ENCODE measurements around the gene COX6B1. TPM values are rescaled to one million over a fixed set of nuclear protein-coding genes. Genes with fewer than 3 reads are reported as not detected.
A peak's percentile ranks its signal among the peaks of the same experiment; 100 is the strongest.
"Not testable (repeated sequence)": the region's sequence is repeated elsewhere in the genome, so short reads cannot be mapped to it uniquely, and the experiment has no call there.

COX6B1 gene
- polyA plus RNA-seq, result 1,000 to 10,000 TPM in 3 of 4 donors, 100 to 1,000 TPM in 1; 326 to 2,391 (median 1,554) TPM
- long read RNA-seq, donor 1, transcript COX6B1-201 (4 exons, 667 nt), result major isoform, 696 of 842 reads
- long read RNA-seq, donor 1, partial matches to known transcripts, result 116 of 842 reads
- long read RNA-seq, donor 1, other reads (novel, unspliced or antisense), result 30 of 842 reads
- long read RNA-seq, donor 2, transcript COX6B1-201 (4 exons, 667 nt), result major isoform, 188 of 207 reads
- long read RNA-seq, donor 2, partial matches to known transcripts, result 19 of 207 reads
- long read RNA-seq, donor 2, other reads (novel, unspliced or antisense), result 0 of 207 reads
- long read RNA-seq, donor 3, transcript COX6B1-201 (4 exons, 667 nt), result major isoform, 274 of 344 reads
- long read RNA-seq, donor 3, partial matches to known transcripts, result 52 of 344 reads
- long read RNA-seq, donor 3, other reads (novel, unspliced or antisense), result 18 of 344 reads
- long read RNA-seq, donor 4, transcript COX6B1-201 (4 exons, 667 nt), result major isoform, 12 of 13 reads
- long read RNA-seq, donor 4, partial matches to known transcripts, result 0 of 13 reads
- long read RNA-seq, donor 4, other reads (novel, unspliced or antisense), result 0 of 13 reads
- long read RNA-seq, donor 5, transcript COX6B1-201 (4 exons, 667 nt), result major isoform, 81 of 99 reads
- long read RNA-seq, donor 5, partial matches to known transcripts, result 18 of 99 reads
- long read RNA-seq, donor 5, other reads (novel, unspliced or antisense), result 0 of 99 reads
- long read RNA-seq, donor 6, transcript COX6B1-201 (4 exons, 667 nt), result major isoform, 315 of 358 reads
- long read RNA-seq, donor 6, partial matches to known transcripts, result 43 of 358 reads
- long read RNA-seq, donor 6, other reads (novel, unspliced or antisense), result 0 of 358 reads
- long read RNA-seq, donor 7, transcript COX6B1-201 (4 exons, 667 nt), result major isoform, 1,426 of 1,697 reads
- long read RNA-seq, donor 7, partial matches to known transcripts, result 209 of 1,697 reads
- long read RNA-seq, donor 7, other reads (novel, unspliced or antisense), result 62 of 1,697 reads
- long read RNA-seq, donor 8, transcript COX6B1-201 (4 exons, 667 nt), result major isoform, 58 of 58 reads
- long read RNA-seq, donor 8, partial matches to known transcripts, result 0 of 58 reads
- long read RNA-seq, donor 8, other reads (novel, unspliced or antisense), result 0 of 58 reads
- long read RNA-seq, donor 9, transcript COX6B1-201 (4 exons, 667 nt), result major isoform, 87 of 96 reads
- long read RNA-seq, donor 9, partial matches to known transcripts, result 8 of 96 reads
- long read RNA-seq, donor 9, other reads (novel, unspliced or antisense), result 0 of 96 reads
- long read RNA-seq, donor 10, transcript COX6B1-201 (4 exons, 667 nt), result major isoform, 325 of 383 reads
- long read RNA-seq, donor 10, partial matches to known transcripts, result 57 of 383 reads
- long read RNA-seq, donor 10, other reads (novel, unspliced or antisense), result 0 of 383 reads

GRCh38 chr19:35648017-35648961 is at the start of gene COX6B1:
TSS of gene COX6B1 (plus strand) at chr19:35648323. CDS start at chr19:35651244, 2,921 bp downstream.
- DNase-seq, result peak; percentile 97 to 100
- 0% methylated on average over 46 of the region's 46 CpGs for WGBS, 3 donors
- Histone ChIP-seq H3K27me3 (ENCODE audit: control insufficient read depth in 3 of 3, insufficient read depth in 3 of 3, low read length in 3 of 3) (no peaks in the 10 kb centered on the region), H3K4me3 (ENCODE audit: low read depth in 1 of 3, low read length in 3 of 3) (peak within 1 kb of the TSS; percentile 80 to 87 (median 86)), H3K27ac (ENCODE audit: low read depth in 1 of 3, low read length in 2 of 3) (peak within 1 kb of the TSS; percentile 77 to 89 (median 87)), H3K36me3 (ENCODE audit: control insufficient read depth in 3 of 3, insufficient read depth in 2 of 3, low read depth in 1 of 3, low read length in 3 of 3) (peaks cover 7 to 30% (median 11%) of the 10 kb centered on the region in 3 donors), H3K4me1 (ENCODE audit: control insufficient read depth in 3 of 3, insufficient read depth in 2 of 3, low read depth in 1 of 3, low read length in 2 of 3) (peaks cover 0 to 25% (median 2%) of the 10 kb centered on the region in 3 donors), H3K9me3 (ENCODE audit: control insufficient read depth in 2 of 2, insufficient read depth in 1 of 2, low read depth in 1 of 2, low read length in 1 of 2) (no peaks in the 10 kb centered on the region)
- peak; percentile 64 for FAIRE-seq

- Histone ChIP-seq H3K27ac (ENCODE audit: low read depth in 1 of 3, low read length in 2 of 3) (no peak overlapping the region), H3K9me3 (ENCODE audit: control insufficient read depth in 2 of 2, insufficient read depth in 1 of 2, low read depth in 1 of 2, low read length in 1 of 2) (no peaks in the 10 kb centered on the region), H3K4me1 (ENCODE audit: control insufficient read depth in 3 of 3, insufficient read depth in 2 of 3, low read depth in 1 of 3, low read length in 2 of 3) (no peaks in the 10 kb centered on the region), H3K36me3 (ENCODE audit: control insufficient read depth in 3 of 3, insufficient read depth in 2 of 3, low read depth in 1 of 3, low read length in 3 of 3) (no peaks in the 10 kb centered on the region), H3K27me3 (ENCODE audit: control insufficient read depth in 3 of 3, insufficient read depth in 3 of 3, low read length in 3 of 3) (peaks cover 0 to 2% (median 0%) of the 10 kb centered on the region in 3 donors), H3K4me3 (ENCODE audit: low read depth in 1 of 3, low read length in 3 of 3) (no peak overlapping the region)
- no peak for DNase-seq
- 79 to 86% (median 86%) methylated on average over 3 of the region's 3 CpGs for WGBS, 3 donors
- FAIRE-seq, result no peak
Observed at GRCh38 chr19:35601971-35602370, 46.2 kb upstream of the COX6B1 start.

- WGBS, 3 donors, result 89 to 91% (median 90%) methylated on average over 4 of the region's 4 CpGs
- FAIRE-seq; H3K4me1 ChIP-seq (ENCODE audit: control insufficient read depth in 3 of 3, insufficient read depth in 2 of 3, low read depth in 1 of 3, low read length in 2 of 3): not testable (repeated sequence)
Observed at GRCh38 chr19:35604436-35604835, 43.7 kb upstream of the COX6B1 start.

GRCh38 chr19:35607170-35607569 is 41.0 kb upstream of the COX6B1 start:
- not testable (repeated sequence) for H3K27ac ChIP-seq (ENCODE audit: low read depth in 1 of 3, low read length in 2 of 3); H3K36me3 ChIP-seq (ENCODE audit: control insufficient read depth in 3 of 3, insufficient read depth in 2 of 3, low read depth in 1 of 3, low read length in 3 of 3); DNase-seq; H3K9me3 ChIP-seq (ENCODE audit: control insufficient read depth in 2 of 2, insufficient read depth in 1 of 2, low read depth in 1 of 2, low read length in 1 of 2); H3K4me1 ChIP-seq (ENCODE audit: control insufficient read depth in 3 of 3, insufficient read depth in 2 of 3, low read depth in 1 of 3, low read length in 2 of 3); H3K27me3 ChIP-seq (ENCODE audit: control insufficient read depth in 3 of 3, insufficient read depth in 3 of 3, low read length in 3 of 3); H3K4me3 ChIP-seq (ENCODE audit: low read depth in 1 of 3, low read length in 3 of 3); FAIRE-seq
- 84 to 88% (median 86%) methylated on average over 8 of the region's 8 CpGs for WGBS, 3 donors

More at GRCh38 chr19:35604436-35604835, 43.7 kb upstream of the COX6B1 start:
- not testable (repeated sequence) for H3K9me3 ChIP-seq (ENCODE audit: control insufficient read depth in 2 of 2, insufficient read depth in 1 of 2, low read depth in 1 of 2, low read length in 1 of 2); DNase-seq; H3K36me3 ChIP-seq (ENCODE audit: control insufficient read depth in 3 of 3, insufficient read depth in 2 of 3, low read depth in 1 of 3, low read length in 3 of 3); H3K27me3 ChIP-seq (ENCODE audit: control insufficient read depth in 3 of 3, insufficient read depth in 3 of 3, low read length in 3 of 3); H3K4me3 ChIP-seq (ENCODE audit: low read depth in 1 of 3, low read length in 3 of 3); H3K27ac ChIP-seq (ENCODE audit: low read depth in 1 of 3, low read length in 2 of 3)

GRCh38 chr19:35607661-35608060 is 40.5 kb upstream of the COX6B1 start:
- Histone ChIP-seq H3K4me3 (ENCODE audit: low read depth in 1 of 3, low read length in 3 of 3) (no peak overlapping the region), H3K9me3 (ENCODE audit: control insufficient read depth in 2 of 2, insufficient read depth in 1 of 2, low read depth in 1 of 2, low read length in 1 of 2) (peaks cover 0 to 9% of the 10 kb centered on the region in 2 donors), H3K27ac (ENCODE audit: low read depth in 1 of 3, low read length in 2 of 3) (no peak overlapping the region), H3K4me1 (ENCODE audit: control insufficient read depth in 3 of 3, insufficient read depth in 2 of 3, low read depth in 1 of 3, low read length in 2 of 3) (peaks cover 0 to 4% (median 0%) of the 10 kb centered on the region in 3 donors), H3K36me3 (ENCODE audit: control insufficient read depth in 3 of 3, insufficient read depth in 2 of 3, low read depth in 1 of 3, low read length in 3 of 3) (no peaks in the 10 kb centered on the region), H3K27me3 (ENCODE audit: control insufficient read depth in 3 of 3, insufficient read depth in 3 of 3, low read length in 3 of 3) (peaks cover 0 to 4% (median 0%) of the 10 kb centered on the region in 3 donors)
- FAIRE-seq (no peak), DNase-seq (no peak)
- 74 to 85% (median 83%) methylated on average over 3 of the region's 3 CpGs for WGBS, 3 donors

GRCh38 chr19:35608251-35608650 is 39.9 kb upstream of the COX6B1 start:
- peaks cover 0 to 4% (median 0%) of the 10 kb centered on the region in 3 donors for H3K27me3 ChIP-seq (ENCODE audit: control insufficient read depth in 3 of 3, insufficient read depth in 3 of 3, low read length in 3 of 3)
- H3K9me3 ChIP-seq (ENCODE audit: control insufficient read depth in 2 of 2, insufficient read depth in 1 of 2, low read depth in 1 of 2, low read length in 1 of 2), result peaks cover 0 to 9% of the 10 kb centered on the region in 2 donors
- peaks cover 0 to 7% (median 0%) of the 10 kb centered on the region in 3 donors for H3K4me1 ChIP-seq (ENCODE audit: control insufficient read depth in 3 of 3, insufficient read depth in 2 of 3, low read depth in 1 of 3, low read length in 2 of 3)
- no peak overlapping the region for H3K4me3 ChIP-seq (ENCODE audit: low read depth in 1 of 3, low read length in 3 of 3)
- no peaks in the 10 kb centered on the region for H3K36me3 ChIP-seq (ENCODE audit: control insufficient read depth in 3 of 3, insufficient read depth in 2 of 3, low read depth in 1 of 3, low read length in 3 of 3)
- no peak overlapping the region for H3K27ac ChIP-seq (ENCODE audit: low read depth in 1 of 3, low read length in 2 of 3)
- no peak for FAIRE-seq
- WGBS, 3 donors, result 69 to 73% (median 72%) methylated on average over 2 of the region's 2 CpGs
- no peak for DNase-seq

- 54 to 77% (median 66%) methylated on average over 6 of the region's 6 CpGs for WGBS, 3 donors
- Histone ChIP-seq H3K9me3 (ENCODE audit: control insufficient read depth in 2 of 2, insufficient read depth in 1 of 2, low read depth in 1 of 2, low read length in 1 of 2) (peaks cover 0 to 9% of the 10 kb centered on the region in 2 donors), H3K27ac (ENCODE audit: low read depth in 1 of 3, low read length in 2 of 3) (no peak overlapping the region), H3K27me3 (ENCODE audit: control insufficient read depth in 3 of 3, insufficient read depth in 3 of 3, low read length in 3 of 3) (peaks cover 0 to 4% (median 0%) of the 10 kb centered on the region in 3 donors), H3K4me3 (ENCODE audit: low read depth in 1 of 3, low read length in 3 of 3) (no peak overlapping the region), H3K36me3 (ENCODE audit: control insufficient read depth in 3 of 3, insufficient read depth in 2 of 3, low read depth in 1 of 3, low read length in 3 of 3) (peaks cover 0 to 9% (median 0%) of the 10 kb centered on the region in 3 donors), H3K4me1 (ENCODE audit: control insufficient read depth in 3 of 3, insufficient read depth in 2 of 3, low read depth in 1 of 3, low read length in 2 of 3) (peaks cover 0 to 7% (median 0%) of the 10 kb centered on the region in 3 donors)
- DNase-seq (no peak), FAIRE-seq (no peak)
Observed at GRCh38 chr19:35609851-35610353, 38.2 kb upstream of the COX6B1 start.

Data from small intestine (tissue), 16 donors.